GM10248 (cell line): ENCODE measurements around the gene PARP16.
A peak's percentile ranks its signal among the peaks of the same experiment; 100 is the strongest.

ENCODE experiments used
- CTCF ChIA-PET: fragments of 300-600 bp; sonication (Branson Sonifier 250); formaldehyde crosslinking; extraction: SDS; loops from one replicate; lab custom pipeline; 2021; ENCODE audit warnings: antibody characterized with exemption; lab: Yijun Ruan, JAX
- POLR2A ChIA-PET: fragments of 350-650 bp; sonication (Branson Sonifier 250); formaldehyde crosslinking; extraction: SDS; loops from one replicate; lab custom pipeline; 2020; ENCODE audit warnings: antibody characterized with exemption; lab: Yijun Ruan, JAX
- DNase-seq: peaks from one replicate; pipeline ENCODE4 v3.0.0; 2012; ENCODE audit errors: extremely low spot score
- TF ChIP-seq, protein P1 (sequence below): IDR thresholded peaks from 2 replicates; pipeline ENCODE4 v1.5.1; 2012; ENCODE audit warnings: mild to moderate bottlenecking, low read depth; ENCODE audit errors: extremely low read depth, missing control alignments, control extremely low read depth

The PARP16 gene

DNA sequence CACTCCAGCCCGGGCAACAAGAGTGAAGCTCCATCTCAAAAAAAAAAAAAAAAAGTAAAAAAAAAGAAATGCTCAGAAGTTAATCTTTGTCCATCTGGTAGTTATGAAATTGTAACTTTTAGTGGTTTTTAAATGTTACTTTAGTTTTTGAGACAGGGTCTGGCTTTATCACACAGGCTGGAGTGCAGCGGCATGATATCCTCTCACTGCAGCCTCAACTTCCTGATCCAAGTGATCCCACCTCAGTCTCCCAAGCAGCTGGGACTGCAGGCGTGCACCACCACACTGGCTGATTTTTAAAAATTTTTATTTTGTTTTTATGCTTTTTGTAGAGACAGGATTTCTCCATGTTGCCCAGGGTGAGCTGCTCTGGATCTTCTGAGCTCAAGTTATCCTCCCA lies 19.1 kb upstream of the PARP16 start:
- CTCF ChIA-PET: interaction anchor here (1.2 to 2.3 kb wide), 5 partner anchors 9 to 85 kb away, joined by 3 to 14 read pairs (median 7); partner anchors contain the start of gene PARP16
- POLR2A ChIA-PET: interaction anchor here (0.6 to 3.1 kb wide), 49 partner anchors 9 to 1832 kb away, joined by 3 to 81 read pairs (median 5); partner anchors contain the start of genes CLPX, DPP8, MEGF11 and PARP16
- no peak for DNase-seq
- TF ChIP-seq, protein P1, sequence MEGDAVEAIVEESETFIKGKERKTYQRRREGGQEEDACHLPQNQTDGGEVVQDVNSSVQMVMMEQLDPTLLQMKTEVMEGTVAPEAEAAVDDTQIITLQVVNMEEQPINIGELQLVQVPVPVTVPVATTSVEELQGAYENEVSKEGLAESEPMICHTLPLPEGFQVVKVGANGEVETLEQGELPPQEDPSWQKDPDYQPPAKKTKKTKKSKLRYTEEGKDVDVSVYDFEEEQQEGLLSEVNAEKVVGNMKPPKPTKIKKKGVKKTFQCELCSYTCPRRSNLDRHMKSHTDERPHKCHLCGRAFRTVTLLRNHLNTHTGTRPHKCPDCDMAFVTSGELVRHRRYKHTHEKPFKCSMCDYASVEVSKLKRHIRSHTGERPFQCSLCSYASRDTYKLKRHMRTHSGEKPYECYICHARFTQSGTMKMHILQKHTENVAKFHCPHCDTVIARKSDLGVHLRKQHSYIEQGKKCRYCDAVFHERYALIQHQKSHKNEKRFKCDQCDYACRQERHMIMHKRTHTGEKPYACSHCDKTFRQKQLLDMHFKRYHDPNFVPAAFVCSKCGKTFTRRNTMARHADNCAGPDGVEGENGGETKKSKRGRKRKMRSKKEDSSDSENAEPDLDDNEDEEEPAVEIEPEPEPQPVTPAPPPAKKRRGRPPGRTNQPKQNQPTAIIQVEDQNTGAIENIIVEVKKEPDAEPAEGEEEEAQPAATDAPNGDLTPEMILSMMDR: no peak

DNA sequence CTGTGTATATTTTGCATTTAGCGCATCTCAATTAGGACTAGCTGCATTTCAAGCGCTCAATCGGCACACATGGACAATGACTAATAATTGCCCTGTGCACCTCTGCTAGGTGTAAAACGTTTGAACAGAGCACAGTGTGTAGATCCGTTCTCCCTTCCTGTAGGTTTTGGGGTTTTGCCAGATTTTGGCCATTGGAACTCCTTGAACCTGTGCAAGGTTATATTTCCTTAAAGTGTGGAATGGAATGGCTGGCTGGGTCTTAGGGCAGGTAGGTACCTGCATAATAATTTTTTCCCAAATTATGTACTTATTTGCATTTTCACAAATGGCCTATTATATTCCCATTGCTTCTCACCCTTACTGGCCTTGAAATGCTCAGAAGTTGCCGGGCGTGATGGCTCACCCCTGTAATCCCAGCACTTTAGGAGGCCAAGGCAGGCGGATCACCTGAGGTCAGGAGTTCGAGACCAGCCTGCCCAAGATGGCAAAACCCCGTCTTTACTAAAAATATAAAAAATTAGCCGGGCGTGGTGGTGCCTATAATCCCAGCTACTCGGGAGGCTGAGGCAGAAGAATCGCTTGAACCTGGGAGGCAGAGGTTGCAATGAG lies 18.6 kb upstream of the PARP16 start:
- POLR2A ChIA-PET: interaction anchor here (0.6 to 3.1 kb wide), 76 partner anchors 9 to 1831 kb away, joined by 3 to 81 read pairs (median 4); partner anchors contain the start of genes CILP, CLPX, DPP8 and MEGF11
- TF ChIP-seq, protein P1: no peak

DNA sequence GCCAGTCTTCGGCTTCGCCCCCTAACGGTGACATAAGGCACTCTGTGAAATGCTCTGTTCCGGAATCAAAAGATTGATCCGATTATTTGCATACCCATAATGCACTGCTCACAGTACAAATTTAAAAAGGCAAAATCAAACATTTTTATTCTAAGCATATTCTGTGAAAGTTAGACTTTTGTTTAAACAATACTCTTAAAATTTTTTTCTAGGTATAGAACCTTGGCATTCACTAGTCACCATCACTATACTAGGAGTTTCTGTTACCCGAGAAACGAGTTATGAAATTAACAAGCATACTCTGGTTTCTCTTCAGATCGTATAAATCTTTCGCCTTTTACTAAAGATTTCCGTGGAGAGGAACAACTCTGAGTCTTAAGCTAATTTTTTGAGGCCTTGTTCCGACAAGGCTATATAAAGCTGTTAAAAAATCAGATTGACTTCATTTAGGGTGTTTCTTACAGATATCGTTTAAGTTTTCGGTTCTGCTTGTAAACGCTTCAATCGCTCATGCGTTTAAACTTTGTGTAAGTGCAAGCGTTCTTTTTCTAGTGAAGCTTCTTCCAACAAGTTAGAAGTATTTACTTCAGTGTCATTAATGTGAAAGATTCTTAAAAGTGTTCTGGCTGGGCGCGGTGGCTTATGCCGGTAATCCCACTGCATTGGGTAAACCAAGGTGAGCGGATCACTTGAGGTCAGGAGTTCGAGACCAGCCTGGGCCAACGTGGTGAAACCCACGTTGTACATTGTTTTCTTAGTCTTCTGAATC lies 17.9 kb upstream of the PARP16 start, which contains the start of gene RNU5B-1:
RNU5B-1 (plus strand) TSS at position 297 of the 769 bp plus-strand sequence.
- TF ChIP-seq, protein P1: peak; percentile 89
- ChIA-PET CTCF (interaction anchor here (0.7 to 2.3 kb wide), 14 partner anchors 9 to 271 kb away, joined by 3 to 14 read pairs (median 4); partner anchors contain the start of genes CILP, CLPX, PARP16 and RNU5A-1), POLR2A (interaction anchor here (0.6 to 3.1 kb wide), 49 partner anchors 8 to 1097 kb away, joined by 3 to 81 read pairs (median 4); partner anchors contain the start of genes CILP, CLPX, DPP8 and PARP16)
- DNase-seq: peak; percentile 82

More for the DNA sequence above, 18.6 kb upstream of the PARP16 start:
- CTCF ChIA-PET: interaction anchor here (0.7 to 2.3 kb wide), 15 partner anchors 10 to 271 kb away, joined by 3 to 14 read pairs (median 4); partner anchors contain the start of genes CILP, CLPX, PARP16 and RNU5A-1
- DNase-seq: no peak

DNA sequence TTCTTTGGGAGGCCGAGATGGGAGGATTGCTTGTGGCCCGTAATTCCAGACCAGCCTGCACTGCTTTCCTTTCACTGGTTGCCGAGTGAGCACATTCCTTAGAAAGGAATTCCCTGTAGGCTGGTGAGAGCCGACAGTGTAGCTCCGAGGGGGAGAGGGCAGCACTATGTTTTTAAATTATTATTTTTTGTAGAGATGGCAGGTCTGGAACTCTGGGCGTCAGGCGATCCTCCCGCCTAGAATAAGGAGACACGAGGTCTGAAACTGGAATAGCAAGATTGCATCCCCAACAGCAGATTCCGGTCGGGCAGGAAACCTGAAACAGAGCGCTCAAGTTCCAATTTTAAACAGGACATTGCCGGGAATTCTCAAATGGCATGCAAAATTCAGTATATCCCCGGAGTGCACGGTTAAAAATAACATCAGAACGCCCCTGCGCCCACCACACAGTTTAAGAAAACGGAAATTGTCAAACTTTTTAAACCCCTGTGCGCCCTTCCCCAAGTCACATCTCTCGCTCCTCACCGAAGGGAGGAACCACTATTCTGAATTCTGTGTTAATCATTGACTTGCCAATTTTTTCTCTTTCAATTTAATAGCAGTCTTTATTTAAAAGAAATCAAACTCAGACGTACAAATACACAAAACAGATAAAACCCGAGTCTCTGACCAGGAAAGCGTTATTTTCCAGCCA lies 17.2 kb upstream of the PARP16 start:
- CTCF ChIA-PET: interaction anchor here (1.0 to 1.4 kb wide), 5 partner anchors 9 to 270 kb away, joined by 3 to 4 read pairs (median 3); partner anchors contain the start of genes CILP and RNU5A-1
- no peak for DNase-seq
- TF ChIP-seq, protein P1: no peak
- POLR2A ChIA-PET: interaction anchor here (0.9 to 3.1 kb wide), 8 partner anchors 7 to 269 kb away, joined by 3 to 81 read pairs (median 12); partner anchors contain the start of genes CLPX, PARP16 and RNU5A-1

DNA sequence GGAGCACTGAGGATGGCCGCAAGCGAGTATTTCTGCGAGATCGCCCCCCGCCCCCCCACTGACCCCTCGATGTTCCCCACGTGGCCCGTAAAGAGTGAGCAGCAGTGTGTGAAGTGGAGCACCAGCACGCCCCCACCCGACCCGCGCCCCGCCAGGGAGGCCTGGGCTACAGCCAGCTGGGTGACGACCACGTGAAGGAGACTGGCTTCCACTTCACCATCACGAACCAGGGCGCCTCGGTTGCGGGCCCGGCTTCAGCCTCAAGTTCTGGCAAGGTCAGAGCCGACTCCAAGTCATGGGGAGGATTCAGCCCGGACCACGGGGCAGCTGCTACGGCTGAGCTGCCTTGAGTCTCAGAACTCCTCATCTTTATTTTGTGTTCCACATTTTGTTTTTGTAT lies 15.4 kb upstream of the PARP16 start:
- ChIA-PET CTCF (interaction anchor here (1.7 to 3.4 kb wide), 2 partner anchors 90 to 114 kb away, joined by 3 to 19 read pairs; no protein-coding TSS in a partner anchor), POLR2A (no interaction called here)
- TF ChIP-seq, protein P1: no peak
- no peak for DNase-seq
